Measurements from ENCODE around the gene ZHX3.

Gene ZHX3

DNA sequence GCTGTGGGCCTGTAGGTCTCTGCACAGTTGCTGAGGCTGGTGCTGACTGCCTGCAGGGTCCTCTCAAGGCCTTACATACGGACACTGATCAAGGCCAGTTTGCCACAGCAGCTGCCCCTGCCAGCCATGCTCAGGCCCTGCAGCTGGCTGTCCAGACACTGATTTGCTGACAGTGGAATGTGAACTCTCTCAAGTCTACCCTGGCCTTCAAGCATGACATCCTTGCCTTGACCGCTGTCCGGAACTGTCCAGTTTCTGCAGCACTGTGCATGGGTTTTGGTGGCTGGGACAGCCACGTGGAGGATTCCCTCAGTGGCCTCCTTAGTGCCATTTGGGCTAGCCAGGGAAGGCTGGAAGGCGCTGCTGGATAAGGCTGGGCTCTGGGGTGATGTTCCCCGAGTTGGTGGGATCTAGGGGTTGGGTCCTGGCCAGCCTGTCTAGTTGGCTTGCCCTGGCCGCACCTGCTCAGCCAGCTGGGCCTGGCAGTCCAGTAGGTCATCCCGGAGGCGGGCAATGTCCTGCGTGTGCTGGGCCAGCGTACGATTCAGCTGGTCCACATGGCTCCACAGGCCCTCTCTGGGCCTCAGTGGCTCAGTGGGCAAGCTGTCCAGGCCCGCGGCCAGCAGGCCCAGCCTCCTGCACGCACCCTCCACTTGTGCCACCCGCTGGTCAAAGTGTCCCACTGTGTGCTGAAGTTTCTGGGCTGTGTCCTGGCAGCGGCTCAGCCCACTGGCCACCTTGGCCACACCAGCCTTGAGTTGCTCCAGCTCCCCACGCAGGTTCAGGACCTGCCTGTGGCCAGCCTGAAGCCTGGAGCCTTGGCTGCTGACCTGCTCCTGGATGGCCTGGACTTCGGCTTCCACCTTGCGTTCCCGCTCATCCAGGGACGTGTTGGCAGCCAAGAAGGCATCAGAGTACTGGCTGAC, 43.6 kb upstream of the ZHX3 start:
- H3K4me3 ChIP-seq (ENCODE audit: low read length in 2 of 2): peak overlapping the region in 1 of 2 donors; percentile 36
- H3K9ac ChIP-seq (ENCODE audit: low read depth, low read length, poor library complexity): no peak overlapping the region
- H4K8ac ChIP-seq (ENCODE audit: low read depth, low read length): peak overlapping the region; percentile 72
- peak overlapping the region; percentile 68 for H3K18ac ChIP-seq (ENCODE audit: low read length)
- H3K36me3 ChIP-seq (replicated peaks in 1 of 2; ENCODE audit: control insufficient read depth in 2 of 2, insufficient read depth in 2 of 2, low read length in 2 of 2): peaks cover 4 to 5% of the 10 kb centered on the region in 2 donors
- no peak overlapping the region for H2BK15ac ChIP-seq (ENCODE audit: low read length)
- no peak overlapping the region for H2BK120ac ChIP-seq (ENCODE audit: low read depth, low read length)
- peaks cover 0 to 2% of the 10 kb centered on the region in 2 donors for H3K9me3 ChIP-seq (replicated peaks in 1 of 2; ENCODE audit: control insufficient read depth in 2 of 2, insufficient read depth in 1 of 2, low read depth in 1 of 2, low read length in 2 of 2)
- H2AK5ac ChIP-seq (ENCODE audit: low read depth, low read length): peak overlapping the region; percentile 11
- WGBS, 2 donors (ENCODE audit: extremely low coverage in 2 of 2, insufficient read length in 2 of 2, insufficient replicate concordance in 1 of 2): no CpG with 5 or more reads among the region's 22 CpGs
- no peak overlapping the region for H2BK5ac ChIP-seq (ENCODE audit: low read length)
- H2BK12ac ChIP-seq (ENCODE audit: low read length): no peak overlapping the region
- H3K4me2 ChIP-seq (ENCODE audit: insufficient read depth, low read length, poor library complexity, severe bottlenecking): no peak overlapping the region
- H3K4me1 ChIP-seq (ENCODE audit: control insufficient read depth in 2 of 2, insufficient read depth in 1 of 2, low read depth in 1 of 2, low read length in 2 of 2): no peaks in the 10 kb centered on the region
- no peak overlapping the region for H3K4ac ChIP-seq (ENCODE audit: low read length)
- peak overlapping the region; percentile 94 for H3K23ac ChIP-seq (ENCODE audit: low read depth, low read length, poor library complexity)
- H2AFZ ChIP-seq (ENCODE audit: low read length): no peak overlapping the region
- peak overlapping the region; percentile 47 for H3K14ac ChIP-seq (ENCODE audit: low read length)
- peaks cover 3 to 22% (median 14%) of the 10 kb centered on the region in 3 experiments for H3K27me3 ChIP-seq (ENCODE audit: control insufficient read depth in 3 of 3, insufficient read depth in 3 of 3, low read depth in 1 of 3, low read length in 3 of 3)
- H3K27ac ChIP-seq (replicated peaks; ENCODE audit: low read length): no peak overlapping the region
- no peak overlapping the region for H4K91ac ChIP-seq (ENCODE audit: low read depth, low read length, poor library complexity)
- H3K79me1 ChIP-seq (ENCODE audit: low read depth, low read length): peaks cover 3% of the 10 kb centered on the region
- DNase-seq (ENCODE audit: low spot score): no peak

DNA sequence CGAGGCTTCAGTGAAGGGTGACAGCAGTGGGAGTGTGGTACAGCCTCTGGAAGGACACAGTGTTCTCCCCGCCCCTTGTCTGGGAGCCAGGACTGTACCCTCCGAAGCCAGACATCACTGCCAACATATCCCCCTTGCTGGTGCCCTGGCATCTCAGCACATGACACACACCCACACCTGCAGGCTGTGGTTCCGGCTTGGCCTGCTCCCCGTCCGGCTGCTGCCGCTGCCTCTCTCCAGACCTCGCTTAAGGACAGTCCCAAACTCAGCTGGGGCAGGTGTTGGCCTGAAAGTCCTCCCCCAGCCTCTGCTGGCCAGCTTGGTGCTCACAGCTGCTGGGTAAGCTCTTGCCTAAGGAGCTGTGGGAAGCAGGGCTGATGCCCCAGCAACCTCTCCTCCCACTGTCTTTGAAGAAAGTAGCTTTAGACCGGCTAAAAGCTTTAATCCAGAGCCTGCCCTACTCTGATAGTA, 42.0 kb upstream of the ZHX3 start:
- H3K9ac ChIP-seq (ENCODE audit: low read depth, low read length, poor library complexity): no peak overlapping the region
- H2AFZ ChIP-seq (ENCODE audit: low read length): no peak overlapping the region
- peaks cover 0 to 7% (median 0%) of the 10 kb centered on the region in 3 experiments for H3K27me3 ChIP-seq (ENCODE audit: control insufficient read depth in 3 of 3, insufficient read depth in 3 of 3, low read depth in 1 of 3, low read length in 3 of 3)
- no peak overlapping the region for H2AK5ac ChIP-seq (ENCODE audit: low read depth, low read length)
- H2BK120ac ChIP-seq (ENCODE audit: low read depth, low read length): no peak overlapping the region
- H4K91ac ChIP-seq (ENCODE audit: low read depth, low read length, poor library complexity): no peak overlapping the region
- no peaks in the 10 kb centered on the region for H3K4me1 ChIP-seq (ENCODE audit: control insufficient read depth in 2 of 2, insufficient read depth in 1 of 2, low read depth in 1 of 2, low read length in 2 of 2)
- H3K27ac ChIP-seq (replicated peaks; ENCODE audit: low read length): no peak overlapping the region
- H3K23ac ChIP-seq (ENCODE audit: low read depth, low read length, poor library complexity): no peak overlapping the region
- peaks cover 4 to 5% of the 10 kb centered on the region in 2 donors for H3K36me3 ChIP-seq (replicated peaks in 1 of 2; ENCODE audit: control insufficient read depth in 2 of 2, insufficient read depth in 2 of 2, low read length in 2 of 2)
- H2BK5ac ChIP-seq (ENCODE audit: low read length): no peak overlapping the region
- H4K8ac ChIP-seq (ENCODE audit: low read depth, low read length): no peak overlapping the region
- H2BK12ac ChIP-seq (ENCODE audit: low read length): no peak overlapping the region
- H3K18ac ChIP-seq (ENCODE audit: low read length): no peak overlapping the region
- H3K4ac ChIP-seq (ENCODE audit: low read length): no peak overlapping the region
- peaks cover 0 to 2% of the 10 kb centered on the region in 2 donors for H3K9me3 ChIP-seq (replicated peaks in 1 of 2; ENCODE audit: control insufficient read depth in 2 of 2, insufficient read depth in 1 of 2, low read depth in 1 of 2, low read length in 2 of 2)
- no peak overlapping the region for H2BK15ac ChIP-seq (ENCODE audit: low read length)
- no peak for DNase-seq (ENCODE audit: low spot score)
- H3K4me3 ChIP-seq (ENCODE audit: low read length in 2 of 2): no peak overlapping the region
- H3K4me2 ChIP-seq (ENCODE audit: insufficient read depth, low read length, poor library complexity, severe bottlenecking): no peak overlapping the region
- no peak overlapping the region for H3K14ac ChIP-seq (ENCODE audit: low read length)
- peaks cover 2% of the 10 kb centered on the region for H3K79me1 ChIP-seq (ENCODE audit: low read depth, low read length)
- no CpG with 5 or more reads among the region's 9 CpGs for WGBS, 2 donors (ENCODE audit: extremely low coverage in 2 of 2, insufficient read length in 2 of 2, insufficient replicate concordance in 1 of 2)

DNA sequence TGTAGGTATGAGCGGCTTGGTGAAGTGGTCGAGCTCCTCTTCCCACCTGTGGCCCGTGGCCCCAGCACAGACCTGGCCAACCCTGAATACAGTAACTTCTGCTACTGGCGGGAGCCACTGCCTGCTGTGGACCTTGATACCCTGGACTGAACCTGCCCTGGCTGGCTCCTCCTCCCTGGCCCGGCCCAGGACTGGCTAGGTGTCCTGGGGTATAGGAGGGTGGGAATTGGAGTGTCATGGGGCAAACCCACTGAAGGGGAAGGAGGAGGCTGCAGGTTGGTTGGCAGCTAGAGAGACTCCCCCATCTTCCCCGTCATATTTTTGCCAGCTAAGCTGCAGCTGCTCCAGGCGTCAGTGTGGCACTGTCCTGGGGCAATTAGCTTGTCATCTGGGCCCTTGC, 41.2 kb upstream of the ZHX3 start:
- no peak overlapping the region for H2BK5ac ChIP-seq (ENCODE audit: low read length)

GRCh38 chr20:41358230-41358629, 40.7 kb upstream of the ZHX3 start:
- no CpG with 5 or more reads among the region's 9 CpGs for WGBS, 2 donors (ENCODE audit: extremely low coverage in 2 of 2, insufficient read length in 2 of 2, insufficient replicate concordance in 1 of 2)

More for the DNA sequence above, 41.2 kb upstream of the ZHX3 start:
- Histone ChIP-seq H3K4me1 (ENCODE audit: control insufficient read depth in 2 of 2, insufficient read depth in 1 of 2, low read depth in 1 of 2, low read length in 2 of 2) (no peaks in the 10 kb centered on the region), H4K91ac (ENCODE audit: low read depth, low read length, poor library complexity) (no peak overlapping the region), H3K4me2 (ENCODE audit: insufficient read depth, low read length, poor library complexity, severe bottlenecking) (no peak overlapping the region), H3K36me3 (replicated peaks in 1 of 2; ENCODE audit: control insufficient read depth in 2 of 2, insufficient read depth in 2 of 2, low read length in 2 of 2) (peaks cover 4 to 5% of the 10 kb centered on the region in 2 donors), H3K9me3 (replicated peaks in 1 of 2; ENCODE audit: control insufficient read depth in 2 of 2, insufficient read depth in 1 of 2, low read depth in 1 of 2, low read length in 2 of 2) (peaks cover 0 to 2% of the 10 kb centered on the region in 2 donors), H2BK120ac (ENCODE audit: low read depth, low read length) (no peak overlapping the region), H3K18ac (ENCODE audit: low read length) (peak overlapping the region; percentile 23), H3K79me1 (ENCODE audit: low read depth, low read length) (no peaks in the 10 kb centered on the region), H3K9ac (ENCODE audit: low read depth, low read length, poor library complexity) (no peak overlapping the region), H3K23ac (ENCODE audit: low read depth, low read length, poor library complexity) (peak overlapping the region; percentile 5), H3K14ac (ENCODE audit: low read length) (no peak overlapping the region), H3K27ac (replicated peaks; ENCODE audit: low read length) (no peak overlapping the region), H2BK15ac (ENCODE audit: low read length) (no peak overlapping the region), H3K27me3 (ENCODE audit: control insufficient read depth in 3 of 3, insufficient read depth in 3 of 3, low read depth in 1 of 3, low read length in 3 of 3) (no peaks in the 10 kb centered on the region), H2AK5ac (ENCODE audit: low read depth, low read length) (no peak overlapping the region), H3K4me3 (ENCODE audit: low read length in 2 of 2) (no peak overlapping the region), H3K4ac (ENCODE audit: low read length) (no peak overlapping the region), H2BK12ac (ENCODE audit: low read length) (no peak overlapping the region), H4K8ac (ENCODE audit: low read depth, low read length) (no peak overlapping the region), H2AFZ (ENCODE audit: low read length) (no peak overlapping the region)
- DNase-seq (ENCODE audit: low spot score): no peak
- WGBS, 2 donors (ENCODE audit: extremely low coverage in 2 of 2, insufficient read length in 2 of 2, insufficient replicate concordance in 1 of 2): no CpG with 5 or more reads among the region's 7 CpGs

More at GRCh38 chr20:41358230-41358629, 40.7 kb upstream of the ZHX3 start:
- Histone ChIP-seq H2AK5ac (ENCODE audit: low read depth, low read length) (no peak overlapping the region), H3K18ac (ENCODE audit: low read length) (no peak overlapping the region), H2BK15ac (ENCODE audit: low read length) (no peak overlapping the region), H3K4me2 (ENCODE audit: insufficient read depth, low read length, poor library complexity, severe bottlenecking) (no peak overlapping the region), H2AFZ (ENCODE audit: low read length) (no peak overlapping the region), H3K4ac (ENCODE audit: low read length) (no peak overlapping the region), H3K9ac (ENCODE audit: low read depth, low read length, poor library complexity) (no peak overlapping the region), H2BK12ac (ENCODE audit: low read length) (no peak overlapping the region), H3K27ac (replicated peaks; ENCODE audit: low read length) (no peak overlapping the region), H3K27me3 (ENCODE audit: control insufficient read depth in 3 of 3, insufficient read depth in 3 of 3, low read depth in 1 of 3, low read length in 3 of 3) (no peaks in the 10 kb centered on the region), H3K36me3 (replicated peaks in 1 of 2; ENCODE audit: control insufficient read depth in 2 of 2, insufficient read depth in 2 of 2, low read length in 2 of 2) (peaks cover 4 to 5% of the 10 kb centered on the region in 2 donors), H3K9me3 (replicated peaks in 1 of 2; ENCODE audit: control insufficient read depth in 2 of 2, insufficient read depth in 1 of 2, low read depth in 1 of 2, low read length in 2 of 2) (peaks cover 0 to 2% of the 10 kb centered on the region in 2 donors), H3K4me1 (ENCODE audit: control insufficient read depth in 2 of 2, insufficient read depth in 1 of 2, low read depth in 1 of 2, low read length in 2 of 2) (no peaks in the 10 kb centered on the region), H2BK120ac (ENCODE audit: low read depth, low read length) (no peak overlapping the region), H3K14ac (ENCODE audit: low read length) (no peak overlapping the region), H3K79me1 (ENCODE audit: low read depth, low read length) (no peaks in the 10 kb centered on the region), H2BK5ac (ENCODE audit: low read length) (no peak overlapping the region), H3K23ac (ENCODE audit: low read depth, low read length, poor library complexity) (no peak overlapping the region), H4K91ac (ENCODE audit: low read depth, low read length, poor library complexity) (no peak overlapping the region), H4K8ac (ENCODE audit: low read depth, low read length) (no peak overlapping the region), H3K4me3 (ENCODE audit: low read length in 2 of 2) (peak overlapping the region in 1 of 2 donors; percentile 20)
- DNase-seq (ENCODE audit: low spot score): no peak
